Fibroblast of pulmonary artery (primary cell): ENCODE results near the gene GPR157.
"Not testable (repeated sequence)": the region's sequence is repeated elsewhere in the genome, so short reads cannot be mapped to it uniquely, and the experiment has no call there.

Source experiments
- DNase-seq: peaks from one replicate; pipeline ENCODE4 v3.0.0-alpha.2; 2010; ENCODE audit warnings: low read depth
- H3K4me3 ChIP-seq: replicated peaks from 2 replicates; pipeline ENCODE4 v1.5.1; 2011; ENCODE audit warnings: low read depth, mild to moderate bottlenecking, control low read depth, low read length, moderate library complexity
- CTCF ChIP-seq: IDR thresholded peaks from 2 replicates; pipeline ENCODE4 v1.5.1; 2011; ENCODE audit warnings: mild to moderate bottlenecking, control low read depth, low read length, inconsistent platforms; ENCODE audit errors: missing control alignments

Gene GPR157

DNA sequence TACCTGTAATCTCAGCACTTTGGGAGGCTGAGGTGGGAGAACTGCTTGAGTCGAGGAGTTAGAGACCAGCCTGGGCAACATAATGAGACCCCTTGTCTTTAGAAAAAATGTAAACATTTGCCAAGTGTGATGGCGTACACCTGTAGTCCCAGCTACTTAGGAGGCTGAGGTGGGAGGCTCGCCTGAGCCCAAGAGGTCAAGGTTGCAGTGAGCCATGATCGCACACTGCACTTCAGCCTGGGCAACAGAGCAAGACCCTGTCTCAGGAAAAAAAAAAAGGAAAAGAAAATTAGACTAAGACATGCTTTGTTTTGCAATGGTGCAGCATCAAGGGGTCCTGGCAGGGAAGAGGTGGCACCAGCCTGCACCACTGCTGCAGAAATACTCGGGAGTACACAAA is 16.8 kb upstream of the GPR157 start:
- H3K4me3 ChIP-seq, result no peak overlapping the region
- TF ChIP-seq CTCF, result no peak
- no peak for DNase-seq

- no peak for TF ChIP-seq CTCF
- no peak overlapping the region for H3K4me3 ChIP-seq
- DNase-seq, result peak; percentile 50
These were observed 16.2 kb upstream of the GPR157 start for GRCh38 chr1:9145021-9145668.

DNA sequence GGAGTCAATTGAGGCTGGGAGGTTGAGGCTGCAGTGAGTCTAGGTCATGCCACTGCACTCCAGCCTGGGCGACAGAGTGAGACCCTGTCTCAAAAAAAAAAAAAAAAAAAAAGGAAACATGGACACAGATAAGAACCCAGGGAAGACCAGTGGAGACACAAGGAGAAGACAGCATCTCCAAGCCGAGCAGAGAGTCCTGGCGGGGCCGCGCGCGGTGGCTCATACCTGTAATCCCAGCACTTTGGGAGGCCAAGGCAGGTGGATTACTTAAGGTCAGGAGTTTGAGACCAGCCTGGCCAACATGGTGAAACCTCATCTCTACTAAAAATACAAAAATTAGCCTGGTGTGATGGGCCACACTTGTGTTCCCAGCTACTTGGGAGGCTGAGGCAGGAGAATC is 15.6 kb upstream of the GPR157 start:
- DNase-seq, H3K4me3 ChIP-seq: not testable (repeated sequence)

- no peak for TF ChIP-seq CTCF
- peak; percentile 68 for DNase-seq
- H3K4me3 ChIP-seq, result no peak overlapping the region
These were observed 14.3 kb upstream of the GPR157 start for GRCh38 chr1:9143250-9143649.

GRCh38 chr1:9139930-9140329 is 11.0 kb upstream of the GPR157 start:
- no peak for TF ChIP-seq CTCF
- DNase-seq, result no peak
- H3K4me3 ChIP-seq, result no peak overlapping the region

GRCh38 chr1:9136932-9137331 is 8.0 kb upstream of the GPR157 start:
- H3K4me3 ChIP-seq, result no peak overlapping the region
- no peak for TF ChIP-seq CTCF

GRCh38 chr1:9135073-9135836 is 6.4 kb upstream of the GPR157 start:
- no peak for DNase-seq
- TF ChIP-seq CTCF, result no peak
- no peak overlapping the region for H3K4me3 ChIP-seq

More at GRCh38 chr1:9136932-9137331, 8.0 kb upstream of the GPR157 start:
- no peak for DNase-seq
